CD4-positive, alpha-beta T cell treated with Interleukin-21 for 1 hour (primary cell): ENCODE measurements around the gene SLC25A21.
"Not testable (repeated sequence)": the region's sequence is repeated elsewhere in the genome, so short reads cannot be mapped to it uniquely, and the experiment has no call there.

ENCODE experiments used
- DNase-seq: peaks from one replicate; pipeline ENCODE4 v3.0.0-alpha.2; 2020

Gene SLC25A21

GRCh38 chr14:37036669-37037341 is 135.6 kb downstream of the SLC25A21 start:
- no peak for DNase-seq

- no peak for DNase-seq
Observed at GRCh38 chr14:37035401-37035800, 137.0 kb downstream of the SLC25A21 start.

GRCh38 chr14:37034410-37035285 is 137.8 kb downstream of the SLC25A21 start:
- no peak for DNase-seq

- DNase-seq, result no peak
Observed at GRCh38 chr14:37032863-37033262, 139.5 kb downstream of the SLC25A21 start.

- no peak for DNase-seq
Observed at GRCh38 chr14:37027188-37027824, 145.1 kb downstream of the SLC25A21 start.

GRCh38 chr14:37023875-37024565 is 148.4 kb downstream of the SLC25A21 start:
- DNase-seq, result no peak

GRCh38 chr14:37021390-37021789 is 151.0 kb downstream of the SLC25A21 start:
- DNase-seq, result no peak

- no peak for DNase-seq
Observed at GRCh38 chr14:37019488-37019887, 152.9 kb downstream of the SLC25A21 start.

- DNase-seq, result no peak
Observed at GRCh38 chr14:37018571-37019240, 153.7 kb downstream of the SLC25A21 start.

- no peak for DNase-seq
Observed at GRCh38 chr14:37013078-37013477, 159.3 kb downstream of the SLC25A21 start.

GRCh38 chr14:36998686-36999085 is 173.7 kb downstream of the SLC25A21 start:
- DNase-seq, result no peak

- DNase-seq, result no peak
Observed at GRCh38 chr14:36997843-36998242, 174.6 kb downstream of the SLC25A21 start.

GRCh38 chr14:36996857-36997590 is 175.4 kb downstream of the SLC25A21 start:
- no peak for DNase-seq

GRCh38 chr14:36996133-36996856 is 176.1 kb downstream of the SLC25A21 start:
- no peak for DNase-seq

GRCh38 chr14:36989806-36990205 is 182.6 kb downstream of the SLC25A21 start:
- no peak for DNase-seq

- no peak for DNase-seq
Observed at GRCh38 chr14:36988989-36989388, 183.4 kb downstream of the SLC25A21 start.

GRCh38 chr14:36988568-36988967 is 183.8 kb downstream of the SLC25A21 start:
- DNase-seq, result no peak

- no peak for DNase-seq
Observed at GRCh38 chr14:36986407-36986806, 186.0 kb downstream of the SLC25A21 start.

GRCh38 chr14:36981832-36982529 is 190.4 kb downstream of the SLC25A21 start:
- DNase-seq, result no peak

- not testable (repeated sequence) for DNase-seq
Observed at GRCh38 chr14:36980413-36980812, 192.0 kb downstream of the SLC25A21 start.
